DMS53 treated with DMSO at 0.1 percent for 48 hours (cell line): ENCODE measurements around the gene RAP1GAP2.
"Not testable (repeated sequence)": the region's sequence is repeated elsewhere in the genome, so short reads cannot be mapped to it uniquely, and the experiment has no call there.

Experiments
- DNase-seq: peaks from one replicate; lab custom pipeline; 2025; ENCODE audit not compliant: unreplicated experiment; lab: John Stamatoyannopoulos, UW

The RAP1GAP2 gene

GRCh38 chr17:2963332-2964027 is 167.2 kb downstream of the RAP1GAP2 start:
- no peak for DNase-seq

GRCh38 chr17:2964028-2964356 is 167.8 kb downstream of the RAP1GAP2 start:
- no peak for DNase-seq

GRCh38 chr17:2964370-2964769 is 168.1 kb downstream of the RAP1GAP2 start:
- DNase-seq: no peak

- no peak for DNase-seq
These were observed 168.6 kb downstream of the RAP1GAP2 start for GRCh38 chr17:2964831-2965230.

GRCh38 chr17:2965621-2966595 is 169.7 kb downstream of the RAP1GAP2 start:
- DNase-seq: no peak

- no peak for DNase-seq
These were observed 171.3 kb downstream of the RAP1GAP2 start for GRCh38 chr17:2967515-2967914.

GRCh38 chr17:2971851-2972250 is 175.6 kb downstream of the RAP1GAP2 start:
- no peak for DNase-seq

- no peak for DNase-seq
These were observed 176.5 kb downstream of the RAP1GAP2 start for GRCh38 chr17:2972749-2973148.

GRCh38 chr17:2974347-2974746 is 178.1 kb downstream of the RAP1GAP2 start:
- no peak for DNase-seq

- DNase-seq: no peak
These were observed 179.3 kb downstream of the RAP1GAP2 start for GRCh38 chr17:2975469-2975958.

- DNase-seq: no peak
These were observed 180.9 kb downstream of the RAP1GAP2 start for GRCh38 chr17:2977157-2977556.

GRCh38 chr17:2978116-2978515 is 181.9 kb downstream of the RAP1GAP2 start:
- no peak for DNase-seq

- no peak for DNase-seq
These were observed 182.8 kb downstream of the RAP1GAP2 start for GRCh38 chr17:2978991-2979390.

- no peak for DNase-seq
These were observed 184.1 kb downstream of the RAP1GAP2 start for GRCh38 chr17:2980211-2980903.

- DNase-seq: no peak
These were observed 184.6 kb downstream of the RAP1GAP2 start for GRCh38 chr17:2980904-2981246.

- no peak for DNase-seq
These were observed 185.1 kb downstream of the RAP1GAP2 start for GRCh38 chr17:2981325-2981724.

- no peak for DNase-seq
These were observed 186.6 kb downstream of the RAP1GAP2 start for GRCh38 chr17:2982854-2983253.

GRCh38 chr17:2983255-2983654 is 187.0 kb downstream of the RAP1GAP2 start:
- no peak for DNase-seq

- DNase-seq: no peak
These were observed 189.1 kb downstream of the RAP1GAP2 start for GRCh38 chr17:2985318-2985717.

GRCh38 chr17:2986925-2987324 is 190.7 kb downstream of the RAP1GAP2 start:
- DNase-seq: no peak

- DNase-seq: not testable (repeated sequence)
These were observed 193.2 kb downstream of the RAP1GAP2 start for GRCh38 chr17:2989396-2989795.

- DNase-seq: no peak
These were observed 193.6 kb downstream of the RAP1GAP2 start for GRCh38 chr17:2989855-2990254.
